PC-9 (cell line): Measurements from ENCODE around the gene ATXN7. TPM values are rescaled to one million over a fixed set of nuclear protein-coding genes. Genes with fewer than 3 reads are reported as not detected.

Experiments used
- BruUV-seq: library from RNA; stranded (reverse); fragments of 400-500 nt; replicated peaks from 2 replicates; lab custom pipeline; 2021; lab: Mats Ljungman, UMichigan
- CTCF ChIA-PET: fragments of 300-600 bp; sonication (Branson Sonifier 250); formaldehyde crosslinking; loops from one replicate; lab custom pipeline; 2022; ENCODE audit warnings: antibody characterized with exemption; lab: Charles Lee
- POLR2A ChIA-PET: fragments of 300-600 bp; sonication (Branson Sonifier 250); formaldehyde crosslinking; loops from one replicate; lab custom pipeline; 2022; ENCODE audit warnings: antibody characterized with exemption; ENCODE audit not compliant: unreplicated experiment; lab: Charles Lee
- DNase-seq, 2 experiments: peaks; one replicate each; pipeline versions ENCODE4 v3.0.0 to v3.0.0-alpha.2; 2015 to 2022; ENCODE audit warnings: mixed read lengths in 1 of 2
- H2AFZ ChIP-seq: fragments of 200-600 bp; sonication (generic); 2 replicates; pipeline ENCODE4 v1.8.1; 2017; ENCODE audit warnings: antibody characterized with exemption
- H3F3A ChIP-seq: fragments of 200-600 bp; sonication (generic); 2 replicates; pipeline ENCODE4 v1.8.1; 2017; ENCODE audit warnings: antibody characterized with exemption, mild to moderate bottlenecking, low read depth; ENCODE audit not compliant: insufficient read depth
- H3K27ac ChIP-seq: fragments of 200-600 bp; sonication (generic); 2 replicates; pipeline ENCODE4 v1.6.1; 2016; ENCODE audit warnings: mixed run types
- H3K27me3 ChIP-seq: fragments of 200-600 bp; sonication (generic); 2 replicates; pipeline ENCODE4 v1.6.1; 2016; ENCODE audit warnings: low read depth, mixed run types; ENCODE audit not compliant: insufficient read depth
- H3K36me3 ChIP-seq: fragments of 200-600 bp; sonication (generic); 2 replicates; pipeline ENCODE4 v1.6.1; 2016; ENCODE audit warnings: low read depth, mixed run types
- H3K4me1 ChIP-seq: fragments of 200-600 bp; sonication (generic); replicated peaks from 2 replicates; pipeline ENCODE4 v1.6.1; 2016; ENCODE audit warnings: mixed run types; ENCODE audit not compliant: insufficient read depth
- H3K4me2 ChIP-seq: fragments of 200-600 bp; sonication (generic); 2 replicates; pipeline ENCODE4 v1.6.1; 2017; ENCODE audit warnings: mixed run types
- H3K4me3 ChIP-seq: fragments of 200-600 bp; sonication (generic); 2 replicates; pipeline ENCODE4 v1.6.1; 2016; ENCODE audit warnings: mixed run types
- H3K79me2 ChIP-seq: fragments of 200-600 bp; sonication (generic); 2 replicates; pipeline ENCODE4 v1.6.1; 2017; ENCODE audit warnings: low read depth, mixed run types
- H3K9me2 ChIP-seq: fragments of 200-600 bp; sonication (generic); 2 replicates; pipeline ENCODE4 v1.8.1; 2017; ENCODE audit warnings: mild to moderate bottlenecking; ENCODE audit not compliant: insufficient read depth
- H3K9me3 ChIP-seq: fragments of 200-600 bp; sonication (generic); 2 replicates; pipeline ENCODE4 v1.8.1; 2016; ENCODE audit warnings: low read depth; ENCODE audit not compliant: insufficient read depth
- H4K20me1 ChIP-seq: fragments of 200-600 bp; sonication (generic); 2 replicates; pipeline ENCODE4 v1.8.1; 2017; ENCODE audit not compliant: insufficient read depth
- CTCF ChIP-seq: fragments of 200-600 bp; sonication (generic); conservative IDR thresholded peaks from 2 replicates; pipeline ENCODE4 v1.6.1; 2017; ENCODE audit warnings: mixed run types, antibody characterized with exemption, mild to moderate bottlenecking, moderate library complexity
- EZH2 ChIP-seq: fragments of 200-600 bp; sonication (generic); IDR thresholded peaks from 2 replicates; pipeline ENCODE4 v1.8.0; 2017; ENCODE audit warnings: antibody characterized with exemption, low read depth
- intact Hi-C: fragments of 100-400 bp; cut with micrococcal nuclease; formaldehyde crosslinking; loops from one replicate; pipeline ENCODE4 v1.10.0; 2022; ENCODE audit not compliant: unreplicated experiment
- total RNA-seq: library from RNA; stranded (reverse); gene quantifications from 2 replicates; pipeline ENCODE4 v1.2.3, GENCODE V29; 2021

ATXN7 gene
- total RNA-seq, 1 experiment from 2014 or later = 27.7 TPM

GRCh38 chr3:63908776-63909175, 45.1 kb downstream of the ATXN7 start:
- no peak for TF ChIP-seq CTCF
- no peak for TF ChIP-seq EZH2
- CTCF ChIA-PET = no interaction called here

GRCh38 chr3:63909431-63909830, 45.8 kb downstream of the ATXN7 start:
- DNase-seq = no peak
- CTCF ChIA-PET = no interaction called here

More at GRCh38 chr3:63908776-63909175, 45.1 kb downstream of the ATXN7 start:
- no peaks in the 10 kb centered on the region for H4K20me1 ChIP-seq
- no peaks in the 10 kb centered on the region for H3K36me3 ChIP-seq
- BruUV-seq = no TSS peak
- DNase-seq = no peak
- no peak overlapping the region for H3K4me2 ChIP-seq
- H3K27ac ChIP-seq = no peak overlapping the region
- H3K79me2 ChIP-seq = peaks cover 8% of the 10 kb centered on the region
- no peaks in the 10 kb centered on the region for H3K9me2 ChIP-seq
- no peak overlapping the region for H3K4me3 ChIP-seq
- intact Hi-C loops = no loop called here
- no peaks in the 10 kb centered on the region for H3F3A ChIP-seq
- H3K4me1 ChIP-seq = peaks cover 16% of the 10 kb centered on the region
- H3K27me3 ChIP-seq = no peaks in the 10 kb centered on the region
- no peaks in the 10 kb centered on the region for H3K9me3 ChIP-seq
- no peak overlapping the region for H2AFZ ChIP-seq
- POLR2A ChIA-PET = no interaction called here

GRCh38 chr3:63910001-63910400, 46.3 kb downstream of the ATXN7 start:
- intact Hi-C loops = loop anchor here (5.0 to 10.0 kb wide), 3 partner anchors 52 to 1595 kb away; no protein-coding TSS in a partner anchor

More at GRCh38 chr3:63909431-63909830, 45.8 kb downstream of the ATXN7 start:
- no peak overlapping the region for H3K4me2 ChIP-seq
- peaks cover 11% of the 10 kb centered on the region for H3K79me2 ChIP-seq
- no peaks in the 10 kb centered on the region for H3K9me3 ChIP-seq
- H4K20me1 ChIP-seq = no peaks in the 10 kb centered on the region
- H3K4me1 ChIP-seq = peaks cover 20% of the 10 kb centered on the region
- POLR2A ChIA-PET = interaction anchor here (0.6 kb wide), 1 partner anchor 10 kb away, joined by 3 read pairs; no protein-coding TSS in a partner anchor
- H3K36me3 ChIP-seq = no peaks in the 10 kb centered on the region
- intact Hi-C loops = no loop called here
- no peaks in the 10 kb centered on the region for H3F3A ChIP-seq
- H3K27me3 ChIP-seq = no peaks in the 10 kb centered on the region
- H3K4me3 ChIP-seq = no peak overlapping the region
- H3K27ac ChIP-seq = no peak overlapping the region
- H3K9me2 ChIP-seq = no peaks in the 10 kb centered on the region
- BruUV-seq = no TSS peak
- TF ChIP-seq EZH2 = no peak
- no peak for TF ChIP-seq CTCF
- H2AFZ ChIP-seq = no peak overlapping the region

More at GRCh38 chr3:63910001-63910400, 46.3 kb downstream of the ATXN7 start:
- Histone ChIP-seq H3K4me3 (no peak overlapping the region), H3K27ac (no peak overlapping the region), H3K27me3 (no peaks in the 10 kb centered on the region), H3K9me3 (no peaks in the 10 kb centered on the region), H3F3A (peaks cover 4% of the 10 kb centered on the region; the same call in 1 of the 2 replicates), H4K20me1 (no peaks in the 10 kb centered on the region; the same call in 1 of the 2 replicates), H3K79me2 (peaks cover 16% of the 10 kb centered on the region), H3K9me2 (no peaks in the 10 kb centered on the region), H2AFZ (no peak overlapping the region), H3K36me3 (no peaks in the 10 kb centered on the region), H3K4me1 (peaks cover 26% of the 10 kb centered on the region), H3K4me2 (no peak overlapping the region)
- no TSS peak for BruUV-seq
- ChIA-PET CTCF (no interaction called here), POLR2A (interaction anchor here (0.6 kb wide), 1 partner anchor 10 kb away, joined by 3 read pairs; no protein-coding TSS in a partner anchor)
- no peak for DNase-seq
- TF ChIP-seq CTCF = no peak
- no peak for TF ChIP-seq EZH2
